Midbrain (tissue), 1 donor: Measurements from ENCODE around the gene RARRES2.

Experiments used
- DNase-seq: peaks from one replicate; lab custom pipeline; 2025; lab: John Stamatoyannopoulos, UW

The RARRES2 gene

GRCh38 chr7:150376560-150376959 lies 35.1 kb upstream of the RARRES2 start:
- no peak for DNase-seq

- DNase-seq, result no peak
These were observed 34.5 kb upstream of the RARRES2 start for GRCh38 chr7:150375662-150376521.

GRCh38 chr7:150374472-150374871 lies 33.0 kb upstream of the RARRES2 start:
- DNase-seq, result no peak

- no peak for DNase-seq
These were observed 32.6 kb upstream of the RARRES2 start for GRCh38 chr7:150374026-150374425.

GRCh38 chr7:150373049-150373801 lies 31.8 kb upstream of the RARRES2 start:
- no peak for DNase-seq

GRCh38 chr7:150372271-150373048 lies 31.0 kb upstream of the RARRES2 start:
- no peak for DNase-seq

GRCh38 chr7:150371996-150372270 lies 30.5 kb upstream of the RARRES2 start:
- no peak for DNase-seq

GRCh38 chr7:150371131-150371995 lies 29.9 kb upstream of the RARRES2 start:
- DNase-seq, result no peak

- no peak for DNase-seq
These were observed 29.2 kb upstream of the RARRES2 start for GRCh38 chr7:150370612-150371071.

- DNase-seq, result no peak
These were observed 28.5 kb upstream of the RARRES2 start for GRCh38 chr7:150369748-150370501.

GRCh38 chr7:150368884-150369747 lies 27.7 kb upstream of the RARRES2 start:
- peak; percentile 68 for DNase-seq

- peak; percentile 91 for DNase-seq
These were observed 26.9 kb upstream of the RARRES2 start, which contains the start of gene REPIN1 for GRCh38 chr7:150368096-150368883. Gene REPIN1 (plus strand): TSS chr7:150368822. CDS start chr7:150369712, 890 bp downstream.

GRCh38 chr7:150367677-150368095 lies 26.3 kb upstream of the RARRES2 start:
- DNase-seq, result no peak

GRCh38 chr7:150365673-150366398 lies 24.4 kb upstream of the RARRES2 start:
- DNase-seq, result no peak

GRCh38 chr7:150365194-150365593 lies 23.8 kb upstream of the RARRES2 start:
- no peak for DNase-seq

- DNase-seq, result no peak
These were observed 22.4 kb upstream of the RARRES2 start for GRCh38 chr7:150363872-150364271.

- no peak for DNase-seq
These were observed 21.9 kb upstream of the RARRES2 start for GRCh38 chr7:150363370-150363769.
